Astrocyte (in vitro differentiated cells and primary cell): ENCODE results near the gene GDAP1L1. TPM values are rescaled to one million over a fixed set of nuclear protein-coding genes. Genes with fewer than 3 reads are reported as not detected.

Experiments used
- DNase-seq: peaks from one replicate; pipeline ENCODE4 v3.0.0-alpha.2; 2010; ENCODE audit warnings: low read depth
- FAIRE-seq: peaks from 2 replicates; lab custom pipeline; 2011; peaks lifted over from hg19 to GRCh38; lab: Jason Lieb, UNC
- H2AFZ ChIP-seq: 2 replicates; pipeline ENCODE4 v1.6.0; 2012; ENCODE audit warnings: low read depth, low read length, inconsistent platforms
- H3K27ac ChIP-seq: 2 replicates; pipeline ENCODE4 v1.5.1; 2011; ENCODE audit warnings: low read depth, low read length, inconsistent platforms
- H3K27me3 ChIP-seq: 2 replicates; pipeline ENCODE4 v1.6.0; 2011; ENCODE audit warnings: low read length, inconsistent platforms; ENCODE audit not compliant: insufficient read depth
- H3K36me3 ChIP-seq: 2 replicates; pipeline ENCODE4 v1.5.1; 2011; ENCODE audit warnings: low read length, inconsistent platforms; ENCODE audit not compliant: insufficient read depth
- H3K4me1 ChIP-seq: 2 replicates; pipeline ENCODE4 v1.5.1; 2011; ENCODE audit warnings: low read length, inconsistent platforms; ENCODE audit not compliant: insufficient read depth
- H3K4me2 ChIP-seq: 2 replicates; pipeline ENCODE4 v1.6.0; 2012; ENCODE audit warnings: low read length, inconsistent platforms
- H3K4me3 ChIP-seq: 2 replicates; pipeline ENCODE4 v1.5.1; 2011; ENCODE audit warnings: low read depth, mild to moderate bottlenecking, low read length, inconsistent platforms; ENCODE audit not compliant: insufficient read depth
- H3K79me2 ChIP-seq: 2 replicates; pipeline ENCODE4 v1.6.0; 2012; ENCODE audit warnings: mild to moderate bottlenecking, low read length, inconsistent platforms; ENCODE audit not compliant: insufficient read depth
- H3K9ac ChIP-seq: 2 replicates; pipeline ENCODE4 v1.6.0; 2012; ENCODE audit warnings: mild to moderate bottlenecking, low read length, inconsistent platforms
- H3K9me3 ChIP-seq: 2 replicates; pipeline ENCODE4 v1.5.1; 2012; ENCODE audit warnings: low read depth, mild to moderate bottlenecking, low read length, inconsistent platforms; ENCODE audit not compliant: insufficient read depth
- H4K20me1 ChIP-seq: 2 replicates; pipeline ENCODE4 v1.6.0; 2012; ENCODE audit warnings: low read length, inconsistent platforms; ENCODE audit not compliant: insufficient read depth
- H3K27ac Mint-ChIP-seq: one replicate; pipeline ENCODE4 v1.8.0; 2021; ENCODE audit warnings: mild to moderate bottlenecking, mixed read lengths; ENCODE audit not compliant: unreplicated experiment
- H3K27me3 Mint-ChIP-seq: one replicate; pipeline ENCODE4 v1.8.0; 2021; ENCODE audit warnings: low read depth, mixed read lengths; ENCODE audit not compliant: unreplicated experiment
- H3K36me3 Mint-ChIP-seq: one replicate; pipeline ENCODE4 v1.8.0; 2021; ENCODE audit warnings: low read depth, mixed read lengths; ENCODE audit not compliant: unreplicated experiment
- H3K4me1 Mint-ChIP-seq: one replicate; pipeline ENCODE4 v1.8.0; 2021; ENCODE audit warnings: low read depth, mixed read lengths; ENCODE audit not compliant: unreplicated experiment
- H3K4me3 Mint-ChIP-seq: one replicate; pipeline ENCODE4 v1.8.0; 2021; ENCODE audit warnings: mild to moderate bottlenecking, moderate library complexity, mixed read lengths; ENCODE audit not compliant: unreplicated experiment
- H3K9me3 Mint-ChIP-seq: one replicate; pipeline ENCODE4 v1.8.0; 2021; ENCODE audit warnings: mild to moderate bottlenecking, mixed read lengths; ENCODE audit not compliant: unreplicated experiment
- CTCF ChIP-seq: IDR thresholded peaks from 2 replicates; pipeline ENCODE4 v1.5.1; 2011; ENCODE audit warnings: low read depth, mild to moderate bottlenecking, inconsistent platforms, low read length, moderate library complexity; ENCODE audit not compliant: insufficient read depth
- EZH2 ChIP-seq: IDR thresholded peaks from 2 replicates; pipeline ENCODE4 v1.6.1; 2012; ENCODE audit warnings: mild to moderate bottlenecking, low read length, inconsistent platforms; ENCODE audit not compliant: insufficient read depth
- total RNA-seq: library from RNA; stranded (reverse); gene quantifications from 2 replicates; pipeline ENCODE4 v1.2.1, GENCODE V29; 2021

Gene GDAP1L1
- total RNA-seq, 1 donor from 2014 or later, result 0.64 TPM

- peaks cover 11% of the 10 kb centered on the region for H3K27me3 Mint-ChIP-seq
- H3K36me3 Mint-ChIP-seq, result peaks cover 4% of the 10 kb centered on the region
- Histone ChIP-seq H3K9ac (no peak overlapping the region), H3K4me1 (no peaks in the 10 kb centered on the region), H3K4me3 (no peak overlapping the region), H3K4me2 (no peak overlapping the region), H3K9me3 (no peaks in the 10 kb centered on the region), H2AFZ (no peak overlapping the region), H3K27me3 (peaks cover 2% of the 10 kb centered on the region), H3K36me3 (no peaks in the 10 kb centered on the region), H4K20me1 (no peaks in the 10 kb centered on the region), H3K79me2 (no peaks in the 10 kb centered on the region), H3K27ac (no peak overlapping the region)
- FAIRE-seq (no peak), DNase-seq (no peak)
- no peaks in the 10 kb centered on the region for H3K4me1 Mint-ChIP-seq
- no peak for TF ChIP-seq CTCF
- TF ChIP-seq EZH2, result no peak
- peaks cover 5% of the 10 kb centered on the region for H3K9me3 Mint-ChIP-seq
- H3K27ac Mint-ChIP-seq, result no peak overlapping the region
- no peak overlapping the region for H3K4me3 Mint-ChIP-seq
Measured at GRCh38 chr20:44271915-44272663, 25.0 kb downstream of the GDAP1L1 start.

GRCh38 chr20:44273231-44274215, 26.4 kb downstream of the GDAP1L1 start:
- Histone ChIP-seq H3K9ac (no peak overlapping the region), H3K27ac (no peak overlapping the region), H3K9me3 (no peaks in the 10 kb centered on the region), H3K4me1 (no peaks in the 10 kb centered on the region), H2AFZ (no peak overlapping the region), H3K4me2 (no peak overlapping the region), H3K27me3 (peaks cover 2% of the 10 kb centered on the region), H3K4me3 (no peak overlapping the region), H3K36me3 (no peaks in the 10 kb centered on the region), H3K79me2 (no peaks in the 10 kb centered on the region), H4K20me1 (no peaks in the 10 kb centered on the region)
- Mint-ChIP-seq H3K4me1 (no peaks in the 10 kb centered on the region), H3K9me3 (peaks cover 5% of the 10 kb centered on the region), H3K27ac (no peak overlapping the region), H3K4me3 (no peak overlapping the region), H3K27me3 (peaks cover 3% of the 10 kb centered on the region), H3K36me3 (peaks cover 4% of the 10 kb centered on the region)
- FAIRE-seq (no peak), DNase-seq (no peak)
- TF ChIP-seq CTCF, result no peak
- TF ChIP-seq EZH2, result no peak
